Stimulated activated naive CD4-positive, alpha-beta T cell treated with Interleukin-2 at 50 U/mL for 16 hours (primary cell): ENCODE results near the gene KRTAP19-8.

Source experiments
- DNase-seq: peaks from one replicate; lab custom pipeline; 2025; lab: John Stamatoyannopoulos, UW

Gene KRTAP19-8

DNA sequence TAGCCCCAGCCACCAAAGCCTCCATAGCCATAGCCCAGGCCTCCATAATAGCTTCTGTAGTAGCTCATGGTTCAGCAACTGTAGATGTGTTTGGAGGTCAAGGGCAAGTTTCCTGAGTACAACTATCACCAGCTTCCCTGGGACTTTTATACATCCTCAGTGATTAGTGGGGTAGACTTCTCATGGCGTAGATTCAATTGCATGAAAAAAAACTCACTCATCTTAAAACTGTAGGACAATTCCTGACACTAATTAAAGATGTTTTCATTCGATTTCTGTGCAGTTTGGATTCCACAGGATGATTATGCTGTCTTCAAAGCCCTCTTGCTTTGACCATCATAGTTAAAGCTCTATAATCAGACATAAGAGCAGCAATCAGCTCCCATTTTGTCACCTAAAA lies at the start of gene KRTAP19-8:
KRTAP19-8 (minus strand) TSS at position 101 of the 400 bp plus-strand sequence; CDS start at position 68, 33 bp downstream.
- DNase-seq = no peak

DNA sequence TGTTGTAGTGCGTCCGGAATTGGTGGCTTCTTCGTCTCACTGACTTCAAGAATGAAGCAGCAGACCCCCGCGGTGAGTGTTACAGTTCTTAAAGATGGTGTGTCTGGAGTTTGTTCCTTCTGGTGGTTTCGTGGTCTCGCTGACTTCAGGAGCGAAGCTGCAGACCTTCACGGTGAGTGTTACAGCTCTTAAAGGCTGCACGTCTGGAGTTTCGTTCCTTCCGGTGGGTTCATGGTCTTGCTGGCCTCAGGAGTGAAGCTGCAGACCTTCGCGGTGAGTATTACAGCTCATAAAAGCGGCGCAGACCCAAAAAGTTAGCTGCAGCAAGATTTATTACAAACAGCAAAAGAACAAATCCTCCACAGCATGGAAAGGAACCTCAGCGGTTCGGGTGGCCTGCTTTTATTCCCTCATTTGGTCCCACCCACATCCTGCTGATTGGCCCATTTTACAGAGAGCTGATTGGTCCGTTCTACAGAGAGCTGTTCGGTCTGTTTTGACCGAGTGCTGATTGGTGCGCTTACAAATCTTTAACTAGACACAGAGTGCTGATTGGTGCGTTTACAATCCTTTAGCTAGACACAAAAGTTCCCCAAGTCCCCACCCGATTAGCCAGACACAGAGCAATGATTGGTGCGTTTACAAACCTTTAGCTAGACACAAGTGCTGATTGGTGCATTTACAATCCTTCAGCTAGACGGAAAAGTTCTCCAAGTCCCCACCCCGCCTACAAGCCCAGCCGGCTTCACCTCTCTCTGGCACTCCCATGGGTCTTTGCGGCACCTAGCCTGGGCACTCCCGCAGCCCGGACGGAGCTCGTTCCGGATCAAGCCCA lies 49.6 kb upstream of the KRTAP19-8 start:
- no peak for DNase-seq

- DNase-seq = no peak
These were observed 46.4 kb upstream of the KRTAP19-8 start for GRCh38 chr21:31084689-31085088.

GRCh38 chr21:31078796-31079195 lies 40.5 kb upstream of the KRTAP19-8 start:
- DNase-seq = no peak

DNA sequence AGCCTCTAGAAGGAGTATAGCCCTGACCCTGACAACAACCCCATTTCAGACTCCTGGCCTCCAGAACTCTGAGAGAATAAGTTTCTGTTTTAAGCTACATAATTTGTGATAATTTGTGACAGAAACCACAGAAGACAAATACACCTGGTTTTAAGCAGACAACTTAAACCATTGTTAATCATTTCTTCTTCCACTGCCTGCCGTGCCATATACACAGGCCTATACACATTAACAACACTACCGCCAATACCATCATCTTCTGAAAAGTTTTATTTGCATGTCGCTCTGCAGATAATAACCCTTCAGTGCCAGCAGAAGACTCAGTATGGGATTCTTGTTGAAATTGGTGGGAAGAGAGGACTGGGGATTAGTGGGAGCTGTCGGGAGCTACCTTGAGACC lies 39.9 kb upstream of the KRTAP19-8 start:
- DNase-seq = no peak

DNA sequence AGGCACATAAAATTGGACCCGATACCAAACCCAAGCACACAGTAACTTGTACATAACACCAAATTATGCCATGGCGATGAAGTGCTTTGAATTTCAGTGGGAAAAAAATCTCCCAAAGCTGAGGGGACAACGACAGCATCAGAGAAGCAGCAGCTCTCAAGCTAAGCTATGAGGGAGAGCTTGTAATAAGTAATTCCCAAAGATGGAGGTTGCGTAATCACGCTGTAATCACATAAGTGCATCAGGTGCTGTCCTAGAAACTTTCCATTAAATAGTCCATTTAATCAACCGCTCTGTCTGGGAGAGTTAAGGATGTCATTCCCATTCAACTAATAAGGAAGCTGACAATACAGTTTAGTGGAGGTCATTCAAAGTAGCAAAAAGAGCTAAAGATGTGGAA lies 37.6 kb upstream of the KRTAP19-8 start:
- no peak for DNase-seq

DNA sequence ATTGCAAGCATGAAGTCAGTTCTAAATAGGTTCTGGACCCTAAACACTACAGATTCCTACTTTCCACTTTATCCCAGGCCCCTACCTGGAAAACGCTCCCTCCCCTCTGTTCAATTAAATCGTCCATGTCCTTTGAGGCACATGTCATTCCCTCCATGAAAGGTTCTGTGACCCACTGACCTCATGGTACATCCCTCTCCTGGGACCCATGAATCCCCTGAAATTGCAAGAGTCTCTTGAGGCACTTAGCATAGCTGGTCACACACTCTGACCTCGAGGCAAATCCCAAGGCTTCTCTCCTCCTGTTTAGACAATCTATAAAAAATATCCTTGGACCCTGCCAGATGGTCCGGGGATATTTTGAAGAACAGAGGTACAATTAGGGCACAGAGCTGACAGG lies 34.3 kb upstream of the KRTAP19-8 start:
- DNase-seq = no peak

DNA sequence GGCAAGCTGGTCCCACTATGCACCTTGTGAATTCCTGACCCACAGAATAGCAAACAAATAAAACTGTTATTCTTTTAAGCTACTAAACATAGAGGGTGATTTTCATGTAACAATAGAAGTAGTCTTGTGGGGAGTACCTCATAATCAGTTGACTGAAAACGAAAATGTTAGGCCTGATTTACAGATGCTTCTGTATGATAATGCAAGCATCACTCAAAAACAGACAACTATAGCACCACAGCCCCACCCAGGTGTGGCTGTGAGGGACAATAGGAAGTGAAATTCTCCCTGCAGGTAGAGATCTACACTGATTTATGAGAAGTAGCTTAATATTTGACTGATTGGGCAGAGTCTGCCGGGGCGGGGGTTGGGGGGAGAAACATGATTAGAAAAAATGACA lies 26.5 kb upstream of the KRTAP19-8 start:
- DNase-seq = no peak

DNA sequence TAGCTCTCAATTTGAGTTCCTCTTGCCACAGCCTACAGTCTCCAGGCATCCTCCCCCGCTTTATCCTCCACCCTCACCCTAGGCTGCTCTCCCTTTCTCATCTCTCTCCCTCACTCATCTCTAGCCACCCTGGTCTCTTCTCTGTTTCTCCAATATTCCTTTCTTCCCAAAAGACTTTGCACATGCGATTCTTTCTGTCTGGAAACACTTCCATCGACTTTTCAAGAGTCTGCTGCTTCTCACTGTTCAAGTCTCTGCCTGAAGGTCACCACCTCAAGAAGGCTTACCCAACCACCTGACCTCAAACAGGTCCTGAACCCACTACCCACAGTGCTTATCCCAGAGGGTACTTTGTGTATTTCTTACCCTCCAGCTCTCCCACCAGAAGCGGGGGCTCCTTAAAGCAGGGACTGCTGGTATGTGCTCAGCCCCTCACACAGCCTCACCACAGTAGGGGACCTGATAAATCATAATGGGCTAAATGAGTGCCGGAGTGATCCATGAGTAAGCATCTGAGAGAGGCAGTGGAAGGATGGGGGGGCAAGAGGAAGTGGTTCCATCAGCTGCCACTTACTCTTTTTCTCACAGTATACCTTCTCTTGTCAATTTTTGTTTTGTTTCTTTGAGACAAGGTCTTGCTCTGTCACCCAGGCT lies 14.3 kb upstream of the KRTAP19-8 start:
- no peak for DNase-seq

DNA sequence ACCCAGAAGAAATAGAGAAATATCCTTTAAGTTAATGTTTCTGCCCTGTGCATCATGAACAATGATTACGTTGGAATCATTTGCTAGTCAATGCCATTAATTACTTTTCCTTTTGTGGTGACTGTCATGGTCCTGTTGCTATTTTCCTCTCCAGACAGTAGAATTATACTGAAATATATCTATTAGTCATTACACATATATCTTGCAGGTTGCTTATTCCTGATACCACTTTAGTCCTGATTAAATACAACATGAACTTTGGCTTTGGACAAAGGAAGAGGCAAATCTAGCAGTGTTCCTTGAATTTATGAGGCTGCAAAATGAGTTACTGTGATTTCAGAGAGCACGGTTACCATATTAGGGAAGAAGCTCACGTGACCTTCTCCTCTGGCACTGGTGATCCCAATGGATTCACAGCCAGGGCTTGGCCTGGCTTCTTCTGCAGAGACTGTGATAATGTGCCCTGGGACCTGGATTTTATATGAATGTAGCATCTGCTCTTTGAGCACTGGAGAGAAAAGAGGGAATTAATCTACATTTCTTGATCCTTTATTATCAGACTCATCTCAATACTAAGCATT lies 12.4 kb upstream of the KRTAP19-8 start:
- no peak for DNase-seq

DNA sequence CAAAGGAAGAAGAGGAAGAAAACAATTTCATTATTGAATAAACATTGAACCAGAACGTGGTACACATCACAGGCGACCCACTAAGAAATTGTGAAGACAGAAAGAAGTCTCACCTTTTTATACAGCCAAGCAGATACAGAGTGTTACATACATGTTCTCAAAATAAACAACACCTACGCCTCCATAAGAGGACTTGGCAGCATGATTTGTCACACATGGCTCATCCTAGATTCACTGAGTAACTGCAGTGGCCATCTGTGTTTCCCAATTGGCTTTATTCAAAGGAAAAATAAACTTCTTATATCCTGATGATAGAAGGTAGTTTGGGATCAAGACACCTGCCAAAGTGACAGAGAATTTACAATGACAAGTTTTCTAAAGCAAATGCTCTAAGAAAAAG lies 7.6 kb upstream of the KRTAP19-8 start:
- DNase-seq = no peak

GRCh38 chr21:31043471-31043870 lies 5.2 kb upstream of the KRTAP19-8 start:
- no peak for DNase-seq

DNA sequence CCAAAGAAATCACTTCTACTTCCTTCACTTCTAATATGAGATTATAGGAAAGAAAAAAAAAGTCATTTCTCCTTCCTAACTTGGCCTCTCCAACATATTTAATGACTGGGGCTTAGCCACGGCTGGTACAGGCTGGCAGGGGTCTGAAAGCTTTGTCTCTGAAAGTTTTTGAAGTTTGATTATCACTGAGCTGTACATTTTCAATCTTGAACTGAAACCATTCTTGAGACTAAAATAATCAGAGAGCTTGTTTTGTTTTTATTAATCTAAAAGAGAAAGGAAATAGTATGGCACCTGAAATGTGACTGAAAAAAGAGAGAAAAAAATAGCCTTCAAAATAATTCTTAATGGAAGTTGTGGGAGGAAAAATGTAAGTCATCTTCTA lies 3.8 kb upstream of the KRTAP19-8 start:
- DNase-seq = no peak

GRCh38 chr21:31041295-31042079 lies 3.2 kb upstream of the KRTAP19-8 start:
- no peak for DNase-seq

DNA sequence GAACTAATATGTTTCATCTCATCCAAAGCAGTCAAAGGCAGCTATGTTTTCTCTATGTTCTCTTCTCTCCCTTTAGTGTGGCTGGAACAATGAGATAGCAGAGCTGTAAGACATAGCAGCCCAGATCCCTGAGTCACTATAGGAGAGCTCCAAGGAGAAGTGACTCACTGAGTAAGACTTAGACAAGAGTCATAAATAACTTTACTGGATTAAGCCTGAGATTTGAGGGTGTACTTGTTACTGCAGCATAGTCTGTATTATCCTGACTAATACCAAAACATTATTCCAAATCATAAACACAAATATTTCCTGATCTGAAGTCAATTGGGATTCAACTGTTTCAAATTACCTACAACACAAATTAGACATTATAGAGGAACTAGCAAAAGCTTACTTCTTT lies 3.9 kb downstream of the KRTAP19-8 start:
- no peak for DNase-seq

GRCh38 chr21:31030367-31031106 lies 7.7 kb downstream of the KRTAP19-8 start:
- no peak for DNase-seq

- DNase-seq = no peak
These were observed 14.6 kb downstream of the KRTAP19-8 start for GRCh38 chr21:31023680-31024079.

DNA sequence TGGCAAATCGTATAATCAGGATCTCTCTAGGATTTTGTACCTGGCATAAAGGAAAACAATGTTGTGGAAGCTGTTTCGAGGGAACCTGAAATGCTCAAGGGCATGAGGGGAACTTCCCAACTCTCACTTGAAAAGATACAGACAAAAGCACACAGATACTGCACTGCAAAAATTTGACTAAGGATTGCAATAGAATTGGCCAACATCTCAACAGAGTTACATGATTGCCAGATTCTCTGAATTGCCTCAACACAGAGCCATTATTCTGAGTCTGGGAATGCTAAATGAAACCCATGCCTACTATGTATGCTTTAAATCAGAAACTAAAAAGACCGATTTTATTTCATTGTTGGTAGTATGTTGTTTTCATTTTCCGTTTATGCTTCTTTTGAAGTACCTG lies 16.0 kb downstream of the KRTAP19-8 start:
- DNase-seq = no peak

- no peak for DNase-seq
These were observed 20.0 kb downstream of the KRTAP19-8 start for GRCh38 chr21:31018232-31018631.

DNA sequence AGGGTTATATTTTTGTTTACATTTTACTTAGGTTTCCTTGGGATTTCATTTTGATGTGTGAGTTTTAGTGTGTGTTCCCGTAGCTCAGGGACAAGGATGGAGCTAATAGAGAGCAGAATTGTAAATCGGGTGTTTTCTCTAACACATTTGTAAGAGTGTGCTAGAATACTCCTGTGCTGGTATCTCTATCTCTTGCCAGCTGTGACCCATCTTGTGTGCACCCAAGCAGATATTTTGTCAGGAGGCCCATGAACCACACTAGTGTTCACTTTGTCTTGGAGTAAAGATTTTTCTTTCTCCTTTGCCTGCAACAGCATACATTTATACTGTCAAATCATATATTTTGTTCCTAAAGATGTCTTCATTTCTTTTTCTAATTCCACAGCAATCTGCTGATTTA lies 23.4 kb downstream of the KRTAP19-8 start:
- DNase-seq = no peak
